ENCODE results near the gene ULBP1.

ULBP1 gene

GRCh38 chr6:150005761-150006651, 42.3 kb downstream of the ULBP1 start:
- TF ChIP-seq EGR1 (IDR thresholded peaks at IDR 0.05) (no peak), CREB1 (IDR thresholded peaks at IDR 0.05; ENCODE audit: low read depth) (no peak), ZBTB7A (IDR thresholded peaks at IDR 0.05; ENCODE audit: low read depth) (no peak), USF1 (IDR thresholded peaks at IDR 0.05) (0 out of 2 replicates have a peak, but pooled peaks have one; percentile 10)

- TF ChIP-seq TAF1 (IDR thresholded peaks at IDR 0.05; ENCODE audit: low read depth) (no peak), RAD21 (IDR thresholded peaks at IDR 0.05; ENCODE audit: low read depth) (peak; percentile 34; the same call in 1 of the 2 replicates)
These were observed 43.3 kb downstream of the ULBP1 start for GRCh38 chr6:150006961-150007464.

GRCh38 chr6:150008588-150008987, 44.8 kb downstream of the ULBP1 start:
- TF ChIP-seq YY1 (IDR thresholded peaks at IDR 0.05; ENCODE audit: low read depth) = no peak

- no peak for TF ChIP-seq CEBPB (IDR thresholded peaks at IDR 0.05)
- peak; percentile 83 for TF ChIP-seq RAD21 (IDR thresholded peaks at IDR 0.05; ENCODE audit: low read depth)
- 0 out of 2 replicates have a peak, but pooled peaks have one; percentile 14 for TF ChIP-seq TEAD4 (IDR thresholded peaks at IDR 0.05)
These were observed 52.8 kb downstream of the ULBP1 start for GRCh38 chr6:150016324-150017185.

GRCh38 chr6:150018846-150019580, 55.3 kb downstream of the ULBP1 start:
- no peak for TF ChIP-seq TEAD4 (IDR thresholded peaks at IDR 0.05)
- TF ChIP-seq RAD21 (IDR thresholded peaks at IDR 0.05; ENCODE audit: low read depth) = no peak
- TF ChIP-seq YY1 (IDR thresholded peaks at IDR 0.05; ENCODE audit: low read depth) = no peak

Measured in Ishikawa (cell line).